CD4-positive, CD25-positive, alpha-beta regulatory T cell (primary cell): ENCODE results near the gene LPGAT1. TPM values are rescaled to one million over a fixed set of nuclear protein-coding genes. Genes with fewer than 3 reads are reported as not detected.

ENCODE experiments used
- ATAC-seq, 2 donors: fragments of 150-1000 bp; cut with Tn5 transposase; one replicate each; pipeline ENCODE4 v1.10.0; 2021; ENCODE audit warnings: low read depth in 2 of 2, moderate number of reproducible peaks in 2 of 2, moderate library complexity in 1 of 2
- DNase-seq, 3 donors: peaks; one replicate each; pipeline versions ENCODE4 v3.0.0 to v3.0.0-alpha.2; 2012 to 2022; ENCODE audit warnings: mixed read lengths in 1 of 3
- H3K27ac ChIP-seq: one replicate; pipeline ENCODE4 v1.7.0; 2013; ENCODE audit warnings: mild to moderate bottlenecking, low read length; ENCODE audit not compliant: insufficient read depth, poor library complexity, severe bottlenecking
- H3K27me3 ChIP-seq: one replicate; pipeline ENCODE4 v1.7.0; 2013; ENCODE audit warnings: low read length; ENCODE audit not compliant: control insufficient read depth, insufficient read depth
- H3K36me3 ChIP-seq: one replicate; pipeline ENCODE4 v1.7.0; 2013; ENCODE audit warnings: mild to moderate bottlenecking, low read length, moderate library complexity; ENCODE audit not compliant: control insufficient read depth, insufficient read depth
- H3K4me1 ChIP-seq: 2 replicates; pipeline ENCODE4 v1.7.0; 2013; ENCODE audit warnings: mild to moderate bottlenecking, low read length; ENCODE audit not compliant: insufficient read depth, control insufficient read depth, poor library complexity, severe bottlenecking
- H3K4me3 ChIP-seq: one replicate; pipeline ENCODE4 v1.7.0; 2013; ENCODE audit warnings: low read depth, mild to moderate bottlenecking, low read length, moderate library complexity
- H3K9me3 ChIP-seq, 2 experiments: 1 replicate in 1 of 2; 2 replicates in 1 of 2; pipeline ENCODE4 v1.7.0; 2013; ENCODE audit warnings: low read length in 2 of 2, mild to moderate bottlenecking in 1 of 2, moderate library complexity in 1 of 2; ENCODE audit not compliant: control insufficient read depth in 2 of 2
- H3K27ac Mint-ChIP-seq, 3 donors: one replicate each; pipeline ENCODE4 v1.8.0; 2020 to 2022; ENCODE audit warnings: mild to moderate bottlenecking in 3 of 3, mixed read lengths in 3 of 3, moderate library complexity in 2 of 3
- H3K27me3 Mint-ChIP-seq: one replicate; pipeline ENCODE4 v1.8.0; 2022; ENCODE audit warnings: mild to moderate bottlenecking, mixed read lengths
- H3K36me3 Mint-ChIP-seq: one replicate; pipeline ENCODE4 v1.8.0; 2020; ENCODE audit warnings: mixed read lengths
- H3K4me1 Mint-ChIP-seq, 4 donors: one replicate each; pipeline ENCODE4 v1.8.0; 2020 to 2022; ENCODE audit warnings: mixed read lengths in 4 of 4, mild to moderate bottlenecking in 1 of 4
- H3K4me3 Mint-ChIP-seq, 4 donors: one replicate each; pipeline ENCODE4 v1.8.0; 2020 to 2022; ENCODE audit warnings: mild to moderate bottlenecking in 4 of 4, mixed read lengths in 4 of 4, moderate library complexity in 3 of 4
- H3K9me3 Mint-ChIP-seq, 7 donors: one replicate each; pipeline ENCODE4 v1.8.0; 2020 to 2022; ENCODE audit warnings: mixed read lengths in 7 of 7, mild to moderate bottlenecking in 3 of 7, moderate library complexity in 2 of 7
- polyA plus RNA-seq, 4 donors: library from polyadenylated mRNA; unstranded; fragments of 300-500 nt; fragmentation: Illumina TruSeq; gene quantifications; one replicate each; pipeline ENCODE4 v1.2.3, GENCODE V29; 2021
- total RNA-seq: library from RNA; stranded (reverse); gene quantifications from one replicate; pipeline ENCODE4 v1.2.3, GENCODE V29; 2022

Gene LPGAT1
- total and polyA plus RNA-seq, 5 donors from 2014 or later, result 6.8 to 24.1 (median 7.8) TPM

GRCh38 chr1:211742272-211742671 lies 88.3 kb downstream of the LPGAT1 start:
- Histone ChIP-seq H3K4me1 (peaks cover 23% of the 10 kb centered on the region), H3K27ac (no peak overlapping the region), H3K36me3 (no peaks in the 10 kb centered on the region), H3K4me3 (no peak overlapping the region), H3K9me3 (no peaks in the 10 kb centered on the region), H3K27me3 (no peaks in the 10 kb centered on the region)
- ATAC-seq, result no peak
- Mint-ChIP-seq H3K4me3 (no peak overlapping the region), H3K4me1 (peaks cover 7 to 33% (median 26%) of the 10 kb centered on the region in 4 donors), H3K9me3 (no peaks in the 10 kb centered on the region), H3K36me3 (no peaks in the 10 kb centered on the region), H3K27me3 (no peaks in the 10 kb centered on the region), H3K27ac (no peak overlapping the region)
- DNase-seq, result no peak

DNA sequence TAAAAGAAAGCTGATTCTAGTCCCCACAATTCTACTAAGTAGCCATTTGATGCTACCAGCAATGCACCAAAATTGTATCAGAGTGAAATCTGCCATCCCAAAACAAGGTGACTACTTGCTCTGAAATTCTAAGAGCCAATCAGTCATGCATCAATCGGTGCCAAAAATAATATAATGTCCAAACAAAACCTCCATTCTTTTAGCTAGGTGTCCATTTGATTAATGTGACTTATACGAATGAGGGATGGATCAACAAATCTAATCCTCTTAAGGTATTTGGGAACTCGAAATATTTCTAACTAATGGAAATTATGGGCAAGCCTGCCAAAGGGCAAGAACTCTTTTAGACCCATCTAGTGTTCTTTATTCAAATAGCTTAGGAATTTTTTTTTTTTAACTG lies 88.8 kb downstream of the LPGAT1 start:
- ATAC-seq, result no peak
- no peaks in the 10 kb centered on the region for H3K9me3 Mint-ChIP-seq

DNA sequence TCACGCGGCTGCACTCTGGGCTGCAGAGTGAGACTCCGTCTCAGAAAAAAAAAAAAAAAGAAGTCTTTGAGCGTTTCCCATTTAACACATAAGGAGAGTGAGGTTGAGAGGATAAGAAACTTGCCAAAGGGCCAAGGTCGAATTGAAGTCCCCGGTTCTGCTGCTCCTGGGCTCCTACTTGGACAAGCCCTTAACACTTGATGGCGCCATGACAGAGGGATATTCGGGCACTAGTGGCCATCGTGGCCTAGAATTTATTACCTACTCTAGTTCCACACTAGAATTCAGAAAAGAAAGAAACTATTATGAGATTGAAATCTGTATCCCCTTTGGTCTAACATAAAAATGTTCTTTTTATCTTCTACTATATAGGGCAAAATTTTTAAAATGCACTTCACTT lies 89.4 kb downstream of the LPGAT1 start:
- peaks cover 7 to 35% (median 26%) of the 10 kb centered on the region in 4 donors for H3K4me1 Mint-ChIP-seq
- H3K27ac Mint-ChIP-seq, result no peak overlapping the region
- Histone ChIP-seq H3K4me3 (no peak overlapping the region), H3K9me3 (no peaks in the 10 kb centered on the region), H3K27ac (no peak overlapping the region), H3K27me3 (no peaks in the 10 kb centered on the region), H3K36me3 (no peaks in the 10 kb centered on the region), H3K4me1 (peaks cover 23% of the 10 kb centered on the region)
- ATAC-seq, result no peak
- H3K9me3 Mint-ChIP-seq, result no peaks in the 10 kb centered on the region
- H3K4me3 Mint-ChIP-seq, result no peak overlapping the region
- H3K36me3 Mint-ChIP-seq, result no peaks in the 10 kb centered on the region
- H3K27me3 Mint-ChIP-seq, result no peaks in the 10 kb centered on the region
- no peak for DNase-seq

More for the DNA sequence above, 88.8 kb downstream of the LPGAT1 start:
- Histone ChIP-seq H3K4me3 (no peak overlapping the region), H3K36me3 (no peaks in the 10 kb centered on the region), H3K4me1 (peaks cover 23% of the 10 kb centered on the region), H3K9me3 (no peaks in the 10 kb centered on the region), H3K27me3 (no peaks in the 10 kb centered on the region), H3K27ac (no peak overlapping the region)
- Mint-ChIP-seq H3K4me1 (peaks cover 7 to 34% (median 26%) of the 10 kb centered on the region in 4 donors), H3K4me3 (no peak overlapping the region), H3K36me3 (no peaks in the 10 kb centered on the region), H3K27ac (no peak overlapping the region), H3K27me3 (no peaks in the 10 kb centered on the region)
- no peak for DNase-seq

DNA sequence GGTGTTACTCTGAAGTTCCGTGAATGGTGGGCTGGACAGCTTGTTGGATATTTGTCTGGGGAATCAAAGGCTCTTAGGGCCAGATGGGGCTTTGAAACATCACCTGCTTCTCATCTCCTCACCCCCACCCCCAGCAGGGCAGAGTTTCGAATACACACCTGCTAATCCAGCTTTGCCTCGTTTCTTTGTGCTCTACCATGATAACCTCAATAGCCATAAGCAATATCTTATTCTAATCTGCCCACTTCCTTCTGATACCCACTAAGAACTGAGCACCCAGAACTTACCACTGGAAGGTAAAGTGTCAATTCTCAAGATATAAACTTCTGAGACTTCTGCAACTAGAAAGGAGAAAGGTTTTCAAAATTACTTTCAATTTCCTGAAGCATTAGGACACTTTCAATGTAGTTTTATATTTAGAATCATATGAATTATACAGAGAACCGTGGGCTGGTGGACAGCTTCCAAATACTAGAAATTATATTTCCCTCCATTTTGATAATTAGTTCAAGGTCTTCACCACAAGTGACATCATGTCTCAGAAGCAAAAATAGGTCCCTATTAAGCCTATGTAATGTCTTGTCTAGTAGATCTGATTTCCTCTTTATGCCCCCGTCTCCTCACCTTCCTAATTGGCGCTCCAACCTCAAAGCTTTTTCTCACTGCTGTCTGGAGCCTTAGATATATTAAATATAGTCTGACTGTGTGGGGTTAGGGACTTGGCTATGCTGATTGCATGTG lies 90.7 kb downstream of the LPGAT1 start:
- DNase-seq (peak in 1 of 3 donors; percentile 59), ATAC-seq (peak; percentile 27 to 32)
- H3K36me3 ChIP-seq, result no peaks in the 10 kb centered on the region
- H3K4me3 ChIP-seq, result peak overlapping the region; percentile 43
- no peaks in the 10 kb centered on the region for H3K36me3 Mint-ChIP-seq
- H3K27me3 ChIP-seq, result no peaks in the 10 kb centered on the region
- no peaks in the 10 kb centered on the region for H3K27me3 Mint-ChIP-seq
- peaks cover 23% of the 10 kb centered on the region for H3K4me1 ChIP-seq
- H3K27ac Mint-ChIP-seq, result peak overlapping the region in 2 of 3 donors; percentile 28 to 75
- H3K27ac ChIP-seq, result no peak overlapping the region
- H3K9me3 ChIP-seq, result no peaks in the 10 kb centered on the region
- H3K9me3 Mint-ChIP-seq, result no peaks in the 10 kb centered on the region
- H3K4me3 Mint-ChIP-seq, result peak overlapping the region; percentile 4 to 46 (median 24)
- H3K4me1 Mint-ChIP-seq, result peaks cover 7 to 35% (median 26%) of the 10 kb centered on the region in 4 donors

DNA sequence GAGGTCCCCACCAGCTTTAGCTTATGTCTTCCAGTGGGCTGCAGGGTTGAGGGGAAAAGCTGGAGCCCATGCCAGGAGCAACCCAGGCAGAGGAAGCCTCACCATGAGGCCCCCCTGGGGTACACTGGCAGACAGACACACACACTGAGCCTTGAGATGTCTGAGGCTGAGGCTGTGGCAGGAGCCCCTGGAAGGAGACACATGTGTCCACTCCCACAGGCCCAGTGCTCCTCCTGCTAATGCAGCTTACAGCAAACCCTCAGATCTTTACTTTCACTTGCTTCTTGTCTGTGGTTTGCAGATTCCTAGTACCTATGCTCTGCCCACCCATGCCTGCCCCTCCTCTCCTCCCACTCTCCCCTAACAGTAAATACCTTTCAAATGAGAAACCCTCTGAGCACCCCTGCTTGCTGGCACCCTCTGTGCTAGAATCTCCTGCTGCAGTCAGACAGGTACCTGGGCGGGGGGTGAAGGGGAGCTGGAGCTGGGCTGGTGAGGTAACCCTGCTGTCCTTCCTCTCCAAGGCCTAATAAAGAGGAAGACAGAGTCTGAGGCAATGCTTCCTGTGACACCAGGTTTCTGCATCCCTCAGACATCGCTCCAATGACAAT lies 91.8 kb downstream of the LPGAT1 start:
- no peaks in the 10 kb centered on the region for H3K36me3 Mint-ChIP-seq
- H3K4me3 Mint-ChIP-seq, result peak overlapping the region; percentile 8 to 40 (median 20)
- no peaks in the 10 kb centered on the region for H3K9me3 Mint-ChIP-seq
- ATAC-seq, result peak; percentile 31 to 56
- peak in 2 of 3 donors; percentile 4 to 52 for DNase-seq
- H3K27ac ChIP-seq, result no peak overlapping the region
- H3K27ac Mint-ChIP-seq, result peak overlapping the region; percentile 28 to 75 (median 67)
- no peaks in the 10 kb centered on the region for H3K36me3 ChIP-seq
- H3K4me3 ChIP-seq, result peak overlapping the region; percentile 43
- no peaks in the 10 kb centered on the region for H3K27me3 ChIP-seq
- H3K4me1 ChIP-seq, result peaks cover 23% of the 10 kb centered on the region
- H3K4me1 Mint-ChIP-seq, result peaks cover 7 to 35% (median 26%) of the 10 kb centered on the region in 4 donors
- no peaks in the 10 kb centered on the region for H3K9me3 ChIP-seq
- H3K27me3 Mint-ChIP-seq, result no peaks in the 10 kb centered on the region

- no peak overlapping the region for H3K4me3 ChIP-seq
- ATAC-seq, result peak in 1 of 2 donors; percentile 12
Observed at GRCh38 chr1:211738096-211738690, 92.4 kb downstream of the LPGAT1 start.

GRCh38 chr1:211737115-211738035 lies 93.2 kb downstream of the LPGAT1 start:
- Mint-ChIP-seq H3K27ac (peak overlapping the region in 1 of 3 donors; percentile 27), H3K27me3 (no peaks in the 10 kb centered on the region), H3K9me3 (no peaks in the 10 kb centered on the region), H3K36me3 (no peaks in the 10 kb centered on the region), H3K4me1 (peaks cover 7 to 35% (median 25%) of the 10 kb centered on the region in 4 donors), H3K4me3 (no peak overlapping the region)
- H3K36me3 ChIP-seq, result no peaks in the 10 kb centered on the region
- H3K4me3 ChIP-seq, result no peak overlapping the region
- DNase-seq (no peak), ATAC-seq (no peak)
- H3K9me3 ChIP-seq, result no peaks in the 10 kb centered on the region
- no peaks in the 10 kb centered on the region for H3K27me3 ChIP-seq
- H3K4me1 ChIP-seq, result peaks cover 23% of the 10 kb centered on the region
- H3K27ac ChIP-seq, result no peak overlapping the region

More at GRCh38 chr1:211738096-211738690, 92.4 kb downstream of the LPGAT1 start:
- peak overlapping the region in 2 of 4 donors; percentile 26 to 41 for H3K4me3 Mint-ChIP-seq
- peak in 1 of 3 donors; percentile 15 for DNase-seq
- H3K27ac Mint-ChIP-seq, result peak overlapping the region; percentile 28 to 75 (median 39)
- Histone ChIP-seq H3K4me1 (peaks cover 23% of the 10 kb centered on the region), H3K27ac (no peak overlapping the region), H3K36me3 (no peaks in the 10 kb centered on the region), H3K9me3 (no peaks in the 10 kb centered on the region), H3K27me3 (no peaks in the 10 kb centered on the region)
- H3K4me1 Mint-ChIP-seq, result peaks cover 7 to 35% (median 26%) of the 10 kb centered on the region in 4 donors
- H3K27me3 Mint-ChIP-seq, result no peaks in the 10 kb centered on the region
- no peaks in the 10 kb centered on the region for H3K9me3 Mint-ChIP-seq
- H3K36me3 Mint-ChIP-seq, result no peaks in the 10 kb centered on the region
